Natural killer cell (primary cell): ENCODE results near the gene ARID3C. TPM values are rescaled to one million over a fixed set of nuclear protein-coding genes. Genes with fewer than 3 reads are reported as not detected.

Source experiments
- ATAC-seq, 3 donors: fragments of 150-1000 bp in 2 of 3; fragments of 200-7000 bp in 1 of 3; cut with Tn5 transposase; 1 replicate in 1 of 3; 2 replicates in 2 of 3; pipeline ENCODE4 v1.10.0; 2021; ENCODE audit warnings: mild to moderate bottlenecking in 2 of 3, moderate library complexity in 2 of 3
- DNase-seq, 2 donors: peaks; one replicate each; pipeline versions ENCODE4 v3.0.0 to v3.0.0-alpha.2; 2013 to 2021; ENCODE audit warnings: mixed read lengths in 1 of 2
- H3K27ac ChIP-seq: one replicate; pipeline ENCODE4 v1.5.1; 2013; ENCODE audit warnings: mild to moderate bottlenecking, low read length
- H3K27me3 ChIP-seq: one replicate; pipeline ENCODE4 v1.6.1; 2013; ENCODE audit warnings: low read length; ENCODE audit not compliant: control insufficient read depth, insufficient read depth
- H3K36me3 ChIP-seq: one replicate; pipeline ENCODE4 v1.6.1; 2013; ENCODE audit warnings: low read length; ENCODE audit not compliant: control insufficient read depth, insufficient read depth
- H3K4me1 ChIP-seq: one replicate; pipeline ENCODE4 v1.6.1; 2013; ENCODE audit warnings: low read length; ENCODE audit not compliant: control insufficient read depth, insufficient read depth
- H3K4me3 ChIP-seq: one replicate; pipeline ENCODE4 v1.5.1; 2013; ENCODE audit warnings: low read length
- H3K9me3 ChIP-seq: one replicate; pipeline ENCODE4 v1.6.1; 2013; ENCODE audit warnings: low read length; ENCODE audit not compliant: control insufficient read depth, insufficient read depth
- H3K27ac Mint-ChIP-seq, 2 donors: one replicate each; pipeline ENCODE4 v1.8.0; 2022; ENCODE audit warnings: mild to moderate bottlenecking in 2 of 2, mixed read lengths in 2 of 2, moderate library complexity in 1 of 2
- H3K27me3 Mint-ChIP-seq, 2 donors: one replicate each; pipeline ENCODE4 v1.8.0; 2022; ENCODE audit warnings: low read depth in 2 of 2, mixed read lengths in 2 of 2
- H3K36me3 Mint-ChIP-seq: one replicate; pipeline ENCODE4 v1.8.0; 2022; ENCODE audit warnings: mixed read lengths
- H3K4me1 Mint-ChIP-seq, 2 donors: one replicate each; pipeline ENCODE4 v1.8.0; 2022; ENCODE audit warnings: mixed read lengths in 2 of 2
- H3K4me3 Mint-ChIP-seq: one replicate; pipeline ENCODE4 v1.8.0; 2022; ENCODE audit warnings: mild to moderate bottlenecking, moderate library complexity, mixed read lengths
- H3K9me3 Mint-ChIP-seq, 2 donors: one replicate each; pipeline ENCODE4 v1.8.0; 2022; ENCODE audit warnings: mixed read lengths in 2 of 2
- WGBS: methylation state at CpG from one replicate; pipeline ENCODE4 v1.1.7; 2013; ENCODE audit warnings: missing lambda C conversion rate; ENCODE audit not compliant: insufficient coverage; 5-methylcytosine and 5-hydroxymethylcytosine counted together
- intact Hi-C: fragments of 100-400 bp; cut with micrococcal nuclease; formaldehyde crosslinking; loops from one replicate; pipeline ENCODE4 v1.14.2; 2022
- total RNA-seq, 4 donors: library from RNA; stranded (reverse); fragments of 120-200 nt in 1 of 4; gene quantifications; one replicate each; pipeline versions ENCODE4 v1.2.3 to v1.2.4, GENCODE V29; 2013 to 2022
- TF ChIP-seq, protein P1 (sequence below): fragments of 200-600 bp; IDR thresholded peaks from one replicate; pipeline ENCODE4 v1.8.0; 2022; ENCODE audit warnings: antibody characterized with exemption

The ARID3C gene
- total RNA-seq, 3 donors from 2014 or later (not counting 1 experiment from before 2014, with no cell fraction given) = 0.24 to 0.77 TPM; not detected in 1

DNA sequence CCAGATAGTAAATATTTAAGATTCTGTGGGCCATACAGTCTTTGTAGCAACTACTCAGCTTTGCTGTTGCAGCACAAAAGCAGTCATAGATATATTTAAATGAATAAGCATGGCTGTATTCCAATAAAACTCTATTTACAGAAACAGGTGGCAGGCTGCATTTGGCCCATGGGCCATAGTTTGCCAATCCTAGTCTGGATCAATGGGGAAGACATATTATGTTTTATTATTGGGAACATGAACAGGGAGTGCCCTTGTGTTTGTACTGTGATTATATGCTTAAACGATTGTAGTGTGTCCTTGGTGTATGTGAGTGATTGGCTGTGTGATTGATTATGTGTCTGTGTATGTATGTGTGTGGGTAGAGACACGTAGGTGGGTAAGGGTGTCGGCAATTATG is 45.6 kb upstream of the ARID3C start:
- no peak overlapping the region for H3K27ac Mint-ChIP-seq
- no peaks in the 10 kb centered on the region for H3K36me3 Mint-ChIP-seq
- no peak for DNase-seq

GRCh38 chr9:34671307-34671706 is 42.4 kb upstream of the ARID3C start:
- no peak overlapping the region for H3K4me3 ChIP-seq
- Mint-ChIP-seq H3K9me3 (no peaks in the 10 kb centered on the region), H3K4me3 (no peak overlapping the region), H3K27me3 (no peaks in the 10 kb centered on the region), H3K36me3 (no peaks in the 10 kb centered on the region), H3K27ac (no peak overlapping the region), H3K4me1 (no peaks in the 10 kb centered on the region)
- TF ChIP-seq, protein P1, sequence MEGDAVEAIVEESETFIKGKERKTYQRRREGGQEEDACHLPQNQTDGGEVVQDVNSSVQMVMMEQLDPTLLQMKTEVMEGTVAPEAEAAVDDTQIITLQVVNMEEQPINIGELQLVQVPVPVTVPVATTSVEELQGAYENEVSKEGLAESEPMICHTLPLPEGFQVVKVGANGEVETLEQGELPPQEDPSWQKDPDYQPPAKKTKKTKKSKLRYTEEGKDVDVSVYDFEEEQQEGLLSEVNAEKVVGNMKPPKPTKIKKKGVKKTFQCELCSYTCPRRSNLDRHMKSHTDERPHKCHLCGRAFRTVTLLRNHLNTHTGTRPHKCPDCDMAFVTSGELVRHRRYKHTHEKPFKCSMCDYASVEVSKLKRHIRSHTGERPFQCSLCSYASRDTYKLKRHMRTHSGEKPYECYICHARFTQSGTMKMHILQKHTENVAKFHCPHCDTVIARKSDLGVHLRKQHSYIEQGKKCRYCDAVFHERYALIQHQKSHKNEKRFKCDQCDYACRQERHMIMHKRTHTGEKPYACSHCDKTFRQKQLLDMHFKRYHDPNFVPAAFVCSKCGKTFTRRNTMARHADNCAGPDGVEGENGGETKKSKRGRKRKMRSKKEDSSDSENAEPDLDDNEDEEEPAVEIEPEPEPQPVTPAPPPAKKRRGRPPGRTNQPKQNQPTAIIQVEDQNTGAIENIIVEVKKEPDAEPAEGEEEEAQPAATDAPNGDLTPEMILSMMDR = no peak
- DNase-seq = no peak
- 100% methylated on average over 1 of the region's 1 CpG for WGBS
- H3K36me3 ChIP-seq = no peaks in the 10 kb centered on the region
- no peaks in the 10 kb centered on the region for H3K27me3 ChIP-seq
- H3K4me1 ChIP-seq = peaks cover under 1% of the 10 kb centered on the region
- H3K9me3 ChIP-seq = no peaks in the 10 kb centered on the region
- ATAC-seq = no peak
- H3K27ac ChIP-seq = no peak overlapping the region
- intact Hi-C loops = no loop called here

More for the DNA sequence above, 45.6 kb upstream of the ARID3C start:
- Histone ChIP-seq H3K9me3 (no peaks in the 10 kb centered on the region), H3K27ac (no peak overlapping the region), H3K4me1 (no peaks in the 10 kb centered on the region), H3K36me3 (no peaks in the 10 kb centered on the region), H3K4me3 (no peak overlapping the region), H3K27me3 (no peaks in the 10 kb centered on the region)
- TF ChIP-seq, protein P1 = no peak
- WGBS = 83% methylated on average over 3 of the region's 3 CpGs
- ATAC-seq = no peak
- H3K9me3 Mint-ChIP-seq = no peaks in the 10 kb centered on the region
- no peaks in the 10 kb centered on the region for H3K4me1 Mint-ChIP-seq
- H3K4me3 Mint-ChIP-seq = no peak overlapping the region
- no peaks in the 10 kb centered on the region for H3K27me3 Mint-ChIP-seq
- intact Hi-C loops = no loop called here

GRCh38 chr9:34669809-34670562 is 41.1 kb upstream of the ARID3C start:
- Mint-ChIP-seq H3K27ac (no peak overlapping the region), H3K4me1 (peaks cover under 1 to 10% of the 10 kb centered on the region in 2 donors)
- TF ChIP-seq, protein P1 = no peak

More at GRCh38 chr9:34669809-34670562, 41.1 kb upstream of the ARID3C start:
- Histone ChIP-seq H3K36me3 (no peaks in the 10 kb centered on the region), H3K27ac (no peak overlapping the region), H3K4me1 (peaks cover 12% of the 10 kb centered on the region), H3K27me3 (no peaks in the 10 kb centered on the region), H3K4me3 (no peak overlapping the region), H3K9me3 (no peaks in the 10 kb centered on the region)
- ATAC-seq (no peak), DNase-seq (no peak)
- Mint-ChIP-seq H3K4me3 (no peak overlapping the region), H3K9me3 (no peaks in the 10 kb centered on the region), H3K36me3 (no peaks in the 10 kb centered on the region), H3K27me3 (no peaks in the 10 kb centered on the region)
- intact Hi-C loops = no loop called here
- 90% methylated on average over 4 of the region's 5 CpGs for WGBS
